ENCODE measurements around the gene CCZ1.
"Not testable (repeated sequence)": the region's sequence is repeated elsewhere in the genome, so short reads cannot be mapped to it uniquely, and the experiment has no call there.

Gene CCZ1

GRCh38 chr7:5930290-5930689 lies 31.8 kb downstream of the CCZ1 start:
- not testable (repeated sequence) for H3K4me1 Mint-ChIP-seq (ENCODE audit: low read depth in 2 of 2); H3K27me3 Mint-ChIP-seq; ATAC-seq (replicated peaks); H3K9me3 Mint-ChIP-seq; H3K27ac Mint-ChIP-seq; H3K4me3 Mint-ChIP-seq; H3K36me3 Mint-ChIP-seq (ENCODE audit: insufficient read depth); DNase-seq

GRCh38 chr7:5931250-5931649 lies 32.7 kb downstream of the CCZ1 start:
- H3K4me3 Mint-ChIP-seq; H3K27me3 Mint-ChIP-seq; H3K36me3 Mint-ChIP-seq (ENCODE audit: insufficient read depth); H3K4me1 Mint-ChIP-seq (ENCODE audit: low read depth in 2 of 2); ATAC-seq (replicated peaks); DNase-seq; H3K9me3 Mint-ChIP-seq; H3K27ac Mint-ChIP-seq: not testable (repeated sequence)

GRCh38 chr7:5931905-5932644 lies 33.5 kb downstream of the CCZ1 start:
- not testable (repeated sequence) for DNase-seq; H3K27ac Mint-ChIP-seq; H3K36me3 Mint-ChIP-seq (ENCODE audit: insufficient read depth); H3K4me3 Mint-ChIP-seq; H3K9me3 Mint-ChIP-seq; H3K27me3 Mint-ChIP-seq; ATAC-seq (replicated peaks); H3K4me1 Mint-ChIP-seq (ENCODE audit: low read depth in 2 of 2)

GRCh38 chr7:5934945-5935450 lies 36.5 kb downstream of the CCZ1 start:
- H3K27me3 Mint-ChIP-seq; H3K36me3 Mint-ChIP-seq (ENCODE audit: insufficient read depth); H3K4me1 Mint-ChIP-seq (ENCODE audit: low read depth in 2 of 2); H3K27ac Mint-ChIP-seq; H3K4me3 Mint-ChIP-seq; DNase-seq; H3K9me3 Mint-ChIP-seq: not testable (repeated sequence)
- ATAC-seq (replicated peaks) = peak; percentile 92

- H3K27me3 Mint-ChIP-seq; H3K4me3 Mint-ChIP-seq; H3K36me3 Mint-ChIP-seq (ENCODE audit: insufficient read depth); H3K9me3 Mint-ChIP-seq; ATAC-seq (replicated peaks); H3K27ac Mint-ChIP-seq; H3K4me1 Mint-ChIP-seq (ENCODE audit: low read depth in 2 of 2); DNase-seq: not testable (repeated sequence)
Observed at GRCh38 chr7:5963205-5963604, 64.7 kb downstream of the CCZ1 start.

- H3K9me3 Mint-ChIP-seq; H3K27me3 Mint-ChIP-seq; H3K4me1 Mint-ChIP-seq (ENCODE audit: low read depth in 2 of 2); H3K4me3 Mint-ChIP-seq; H3K36me3 Mint-ChIP-seq (ENCODE audit: insufficient read depth); DNase-seq; ATAC-seq (replicated peaks); H3K27ac Mint-ChIP-seq: not testable (repeated sequence)
Observed at GRCh38 chr7:5963810-5964209, 65.3 kb downstream of the CCZ1 start.

GRCh38 chr7:5970347-5970911 lies 71.9 kb downstream of the CCZ1 start, which contains the start of gene RSPH10B:
Gene RSPH10B, minus strand, starts transcription at chr7:5970689. Its CDS starts 3,573 bp downstream, at chr7:5967116.
- DNase-seq; H3K36me3 Mint-ChIP-seq (ENCODE audit: insufficient read depth); H3K27me3 Mint-ChIP-seq; H3K27ac Mint-ChIP-seq; H3K4me3 Mint-ChIP-seq; ATAC-seq (replicated peaks); H3K4me1 Mint-ChIP-seq (ENCODE audit: low read depth in 2 of 2); H3K9me3 Mint-ChIP-seq: not testable (repeated sequence)

GRCh38 chr7:5973580-5973979 lies 75.0 kb downstream of the CCZ1 start:
- not testable (repeated sequence) for ATAC-seq (replicated peaks); H3K4me3 Mint-ChIP-seq; H3K27me3 Mint-ChIP-seq; DNase-seq; H3K27ac Mint-ChIP-seq; H3K9me3 Mint-ChIP-seq; H3K4me1 Mint-ChIP-seq (ENCODE audit: low read depth in 2 of 2)
- H3K36me3 Mint-ChIP-seq (ENCODE audit: insufficient read depth) = peaks cover 12% of the 10 kb centered on the region
